Activated effector memory CD4-positive, alpha-beta T cell treated with Interleukin-2 at 50 U/mL for 16 hours (primary cell): Measurements from ENCODE around the gene ALDH18A1.
"Not testable (repeated sequence)": the region's sequence is repeated elsewhere in the genome, so short reads cannot be mapped to it uniquely, and the experiment has no call there.

Experiments used
- DNase-seq: peaks from one replicate; pipeline ENCODE4 v3.0.0-alpha.2; 2020

Gene ALDH18A1

GRCh38 chr10:95648138-95648537 lies 8.4 kb downstream of the ALDH18A1 start:
- DNase-seq: no peak

GRCh38 chr10:95646160-95646559 lies 10.4 kb downstream of the ALDH18A1 start:
- no peak for DNase-seq

- DNase-seq: no peak
Observed at GRCh38 chr10:95644901-95645300, 11.6 kb downstream of the ALDH18A1 start.

- DNase-seq: no peak
Observed at GRCh38 chr10:95640891-95641315, 15.6 kb downstream of the ALDH18A1 start.

- DNase-seq: no peak
Observed at GRCh38 chr10:95637911-95638310, 18.6 kb downstream of the ALDH18A1 start.

GRCh38 chr10:95637140-95637539 lies 19.4 kb downstream of the ALDH18A1 start:
- no peak for DNase-seq

DNA sequence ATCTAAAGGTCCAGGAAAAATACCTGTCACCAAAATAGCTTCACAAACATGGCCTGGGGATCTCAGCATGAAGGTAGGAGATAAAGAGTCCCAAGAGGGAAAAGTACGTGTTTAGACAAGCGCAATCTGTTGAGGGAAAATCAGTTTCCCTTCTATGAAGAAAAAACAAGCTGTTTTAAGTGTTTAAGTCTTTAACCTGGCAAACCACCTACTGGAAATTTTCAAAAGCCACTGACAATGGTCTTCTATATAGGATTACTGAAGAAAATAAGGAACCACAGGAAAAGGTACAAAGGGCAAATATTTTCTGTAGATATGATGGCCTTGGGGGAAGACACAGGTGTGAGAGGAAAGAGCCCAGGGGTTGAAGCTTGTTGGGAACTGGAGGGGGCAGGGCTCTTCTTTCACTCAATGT lies 21.2 kb downstream of the ALDH18A1 start:
- no peak for DNase-seq

GRCh38 chr10:95628786-95629185 lies 27.7 kb downstream of the ALDH18A1 start:
- DNase-seq: no peak

GRCh38 chr10:95626500-95626899 lies 30.0 kb downstream of the ALDH18A1 start:
- no peak for DNase-seq

GRCh38 chr10:95620415-95620814 lies 36.1 kb downstream of the ALDH18A1 start:
- not testable (repeated sequence) for DNase-seq

DNA sequence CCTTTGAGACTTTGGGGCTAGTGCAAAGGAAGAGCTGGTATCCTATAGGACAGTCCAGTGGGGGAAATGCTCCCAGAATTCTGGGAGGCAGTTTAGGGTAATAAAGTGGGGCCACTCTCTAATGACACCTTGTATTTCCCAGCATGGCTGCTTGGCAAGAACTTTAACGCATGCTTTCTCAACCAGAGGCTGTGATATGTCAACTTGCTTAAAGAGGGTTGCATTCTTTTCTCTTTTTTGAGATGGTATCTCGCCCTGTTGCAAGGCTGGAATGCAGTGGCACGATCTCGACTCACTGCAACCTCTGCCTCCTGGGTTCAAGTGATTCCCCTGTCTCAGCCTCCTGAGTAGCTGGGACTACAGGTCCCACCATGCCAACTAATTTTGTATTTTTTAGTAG lies 38.4 kb downstream of the ALDH18A1 start:
- DNase-seq: no peak

DNA sequence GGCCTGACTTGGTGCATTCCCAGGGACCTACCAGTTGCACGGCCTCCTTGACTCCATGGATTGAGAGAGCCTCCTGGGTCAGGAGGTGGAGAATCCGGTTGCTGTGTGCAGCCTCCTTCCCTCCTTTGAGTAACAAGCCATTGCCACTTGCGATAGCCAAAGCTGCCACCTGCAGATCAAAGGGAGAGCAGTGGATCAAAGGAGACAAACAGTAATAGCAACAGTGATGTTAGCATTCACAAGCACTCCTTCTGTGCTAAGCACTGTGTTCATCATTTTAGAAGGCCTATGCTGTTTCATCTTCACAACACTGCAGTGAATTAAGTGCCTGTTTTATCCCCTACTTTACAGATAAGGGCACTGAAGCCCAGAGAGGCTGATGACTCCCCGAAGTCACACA lies 40.1 kb downstream of the ALDH18A1 start:
- DNase-seq: no peak

- no peak for DNase-seq
Observed at GRCh38 chr10:95613330-95613729, 43.2 kb downstream of the ALDH18A1 start.

DNA sequence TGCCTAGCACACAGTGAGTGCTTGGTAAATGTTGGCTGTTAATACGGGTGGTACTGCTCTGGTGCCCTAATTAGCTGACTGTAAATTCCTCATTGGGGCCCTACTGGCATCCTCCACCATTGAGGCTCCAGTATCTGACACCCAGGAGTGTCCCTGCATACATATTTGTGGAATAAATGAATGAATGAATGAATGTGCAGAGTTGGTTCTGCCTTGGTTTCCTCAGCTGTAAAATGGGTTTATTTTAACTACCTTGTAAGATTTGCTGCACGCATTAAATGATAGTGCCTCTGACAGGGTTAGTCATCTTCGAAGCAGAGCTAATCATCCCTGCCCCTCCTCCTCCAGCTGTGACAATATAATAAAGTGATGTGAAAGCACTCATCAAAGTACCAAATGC lies 45.8 kb downstream of the ALDH18A1 start:
- no peak for DNase-seq

DNA sequence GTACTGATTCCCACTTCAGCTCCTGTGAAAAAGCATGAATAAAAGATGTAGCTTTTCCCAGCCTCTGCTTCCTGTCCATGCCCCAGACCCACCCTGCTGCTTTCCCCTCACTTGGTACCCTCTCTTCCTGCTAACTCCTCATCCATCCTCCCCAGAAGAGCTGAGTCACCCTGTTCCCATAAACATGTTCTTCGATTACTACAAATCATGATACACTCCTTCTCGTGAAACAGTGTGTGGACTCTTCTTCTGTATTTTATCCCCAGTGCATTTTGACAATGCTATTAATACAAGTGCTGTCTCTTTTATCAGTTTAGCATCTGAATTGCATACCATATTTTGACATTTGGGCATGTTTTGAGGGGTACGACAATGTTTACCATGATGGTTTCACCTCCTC lies 49.6 kb downstream of the ALDH18A1 start:
- DNase-seq: no peak

- DNase-seq: no peak
Observed at GRCh38 chr10:95605163-95605562, 51.3 kb downstream of the ALDH18A1 start.

DNA sequence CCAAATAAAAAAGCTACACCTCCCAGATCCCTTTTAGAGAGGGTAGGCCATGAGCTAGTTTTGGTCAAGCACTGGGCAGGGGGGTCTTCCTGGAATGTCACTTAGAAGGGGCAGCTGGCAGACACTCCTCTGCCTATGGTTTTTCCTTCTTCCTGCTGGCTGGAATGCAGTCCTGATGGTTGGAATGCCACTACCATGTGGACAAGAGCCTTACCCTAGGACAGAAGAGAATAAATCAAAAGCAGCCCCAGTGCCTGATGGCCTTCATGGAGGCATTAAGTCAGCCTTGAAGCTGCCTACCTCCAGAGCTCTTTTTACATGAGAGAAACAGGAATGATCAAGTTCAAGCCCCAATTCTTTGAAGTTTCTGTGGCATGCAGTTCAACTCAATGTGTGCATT lies 51.9 kb downstream of the ALDH18A1 start:
- DNase-seq: no peak

GRCh38 chr10:95602382-95602781 lies 54.1 kb downstream of the ALDH18A1 start:
- DNase-seq: no peak

DNA sequence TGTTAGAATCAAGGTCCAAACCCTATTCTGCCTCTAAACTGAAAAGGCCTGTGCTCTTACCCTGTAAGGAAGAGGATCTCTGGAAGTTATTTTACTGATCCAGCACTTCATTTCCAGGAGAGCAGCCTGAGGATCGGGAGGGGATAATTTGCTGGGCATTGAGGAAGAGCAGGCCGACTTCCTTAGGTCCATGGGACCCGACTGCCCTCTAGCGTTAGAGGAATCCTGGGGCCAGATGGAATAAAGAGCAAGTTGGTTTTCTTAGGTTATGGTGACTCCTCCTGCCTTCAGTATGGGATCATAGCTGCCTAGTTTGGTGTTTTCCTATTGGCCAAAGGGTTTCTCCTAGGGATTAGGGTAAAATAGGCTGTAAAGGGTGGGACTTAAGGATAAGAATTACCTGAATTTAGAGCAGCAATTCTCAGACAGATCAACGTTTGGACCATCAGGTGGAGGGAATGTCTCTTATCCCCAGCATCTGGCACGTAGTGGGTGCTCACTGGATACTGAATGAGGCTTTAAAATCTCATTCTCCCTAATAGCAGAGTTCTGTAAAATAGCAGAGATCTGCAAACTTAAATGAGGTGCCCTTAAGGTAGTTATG lies 55.3 kb downstream of the ALDH18A1 start:
- no peak for DNase-seq

DNA sequence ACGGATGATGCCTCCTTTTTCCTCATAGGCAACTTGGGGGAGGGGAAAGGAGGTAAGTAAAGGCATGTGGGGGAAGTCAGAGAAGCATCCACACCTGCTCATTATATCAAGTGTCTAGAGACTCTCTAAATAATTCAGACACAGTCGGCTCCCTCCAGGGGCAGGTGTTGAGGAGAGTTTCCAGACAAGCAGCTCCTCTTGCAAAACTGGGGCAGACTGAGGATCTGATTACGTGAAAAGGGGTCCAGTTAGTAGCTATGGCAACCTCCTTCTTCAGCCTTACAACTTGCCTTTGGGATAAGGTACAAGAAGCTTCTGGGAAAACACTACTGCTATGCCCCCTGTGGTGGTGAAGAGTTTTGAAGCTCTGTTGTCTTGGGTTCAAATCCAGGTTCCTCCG lies 56.4 kb downstream of the ALDH18A1 start:
- DNase-seq: no peak

DNA sequence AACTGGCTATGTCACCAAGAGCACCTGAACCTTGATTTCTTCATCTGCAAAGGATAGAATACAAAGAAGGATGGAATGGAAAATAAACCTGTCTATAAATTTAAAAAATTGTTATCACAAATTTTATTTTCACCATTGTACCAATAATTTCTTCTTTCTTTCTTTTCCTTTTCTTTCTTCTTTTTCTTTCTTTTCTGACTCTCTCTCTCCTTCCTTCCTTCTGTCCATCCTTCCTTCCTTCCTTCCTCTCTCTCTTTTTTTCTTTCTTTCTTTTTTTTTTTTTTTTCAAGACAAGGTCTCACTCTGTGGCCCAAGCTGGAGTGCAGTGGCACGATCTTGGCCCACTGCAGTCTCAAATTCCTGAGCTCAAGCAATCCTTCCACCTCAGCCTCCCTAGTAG lies 58.7 kb downstream of the ALDH18A1 start:
- DNase-seq: no peak

DNA sequence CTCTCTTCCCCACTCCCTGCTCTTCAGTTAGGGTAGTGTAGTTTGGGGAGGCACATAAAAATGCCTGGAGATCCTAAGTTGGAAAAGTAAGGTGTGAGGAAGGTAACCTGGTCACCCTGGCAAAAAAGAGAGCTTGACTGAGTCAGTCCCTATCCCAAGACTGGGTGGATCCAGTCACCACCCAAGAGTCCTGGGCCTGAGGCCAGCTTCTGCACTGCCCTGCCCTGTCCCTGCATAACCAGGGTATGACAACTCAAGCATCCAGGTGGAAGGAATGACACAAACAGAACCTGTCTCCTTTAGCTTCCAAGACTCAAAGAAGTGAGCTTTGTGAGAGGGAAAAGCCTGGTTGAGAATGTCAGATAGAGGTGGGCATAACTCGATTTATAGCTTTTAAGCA lies 68.5 kb downstream of the ALDH18A1 start:
- DNase-seq: no peak

DNA sequence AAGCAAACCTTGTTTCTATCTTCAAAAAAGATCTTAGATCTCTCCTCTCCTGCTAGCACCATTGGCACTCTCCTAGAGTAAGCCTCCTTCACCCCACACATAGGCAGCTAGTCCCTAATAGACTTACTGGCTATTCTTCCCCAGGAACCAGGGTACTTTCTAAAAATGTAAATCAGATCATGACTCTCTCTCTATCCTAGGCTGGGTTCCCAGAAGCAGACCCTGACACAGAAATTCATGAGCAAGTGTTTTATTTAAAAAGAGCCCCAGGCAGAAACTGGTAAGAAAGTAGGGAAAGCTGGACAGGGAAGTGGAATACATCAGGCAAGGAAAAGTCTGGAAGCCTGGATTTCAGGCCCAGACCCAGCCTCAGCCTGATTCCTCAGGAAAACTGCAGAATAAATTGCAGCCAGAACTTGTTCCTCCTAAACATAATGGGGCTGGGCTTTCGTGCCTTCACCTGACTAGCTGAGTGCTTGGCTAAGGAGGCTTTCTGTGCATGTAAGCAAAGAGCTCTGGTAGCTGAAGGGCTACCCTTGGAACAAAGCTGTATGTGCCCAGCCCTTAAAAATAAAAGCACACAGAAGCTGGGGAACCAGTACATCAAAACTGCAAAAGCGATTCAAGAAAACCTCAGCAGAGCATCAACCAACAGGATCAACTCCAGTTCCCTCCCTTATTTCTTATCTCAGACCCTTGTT lies 76.5 kb downstream of the ALDH18A1 start:
- DNase-seq: no peak

GRCh38 chr10:95579292-95579691 lies 77.2 kb downstream of the ALDH18A1 start:
- DNase-seq: no peak

DNA sequence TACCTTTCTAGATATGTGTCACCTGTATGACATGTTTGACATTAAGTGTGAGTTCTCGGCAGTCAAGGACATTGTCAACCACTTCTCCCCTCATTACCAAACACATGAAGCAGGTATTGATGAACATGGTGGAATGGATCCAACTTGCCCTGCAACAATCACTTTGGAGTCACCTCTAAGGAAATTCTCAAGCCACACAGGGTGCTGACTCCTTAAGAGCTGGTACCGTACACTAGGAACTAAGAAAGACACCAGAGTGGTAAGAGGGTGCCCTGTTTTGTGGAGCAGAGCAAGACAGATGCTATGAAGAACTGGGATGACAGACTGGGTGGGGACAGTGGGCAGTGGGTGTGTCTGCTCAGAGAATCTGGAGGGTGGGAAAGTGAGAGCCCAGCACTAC lies 77.9 kb downstream of the ALDH18A1 start:
- DNase-seq: no peak
